HCT116 (cell line): ENCODE measurements around the gene RANBP9. TPM values are rescaled to one million over a fixed set of nuclear protein-coding genes. Genes with fewer than 3 reads are reported as not detected.

Experiments used
- ATAC-seq: fragments of 200-7000 bp; cut with Tn5 transposase; 2 replicates; pipeline ENCODE4 v1.9.1; 2020; ENCODE audit warnings: mild to moderate bottlenecking, moderate library complexity
- BruUV-seq: library from RNA; stranded (reverse); fragments of 400-500 nt; replicated peaks from 2 replicates; lab custom pipeline; 2021; lab: Mats Ljungman, UMichigan
- CTCF ChIA-PET: fragments of 300-600 bp; sonication (Branson Sonifier 250); formaldehyde crosslinking; loops from one replicate; lab custom pipeline; 2021; ENCODE audit warnings: antibody characterized with exemption; lab: Charles Lee
- POLR2A ChIA-PET: fragments of 300-600, 350-600 bp; sonication (Branson Sonifier 250); formaldehyde crosslinking; loops from one replicate; lab custom pipeline; 2021; ENCODE audit warnings: antibody characterized with exemption; lab: Charles Lee
- RAD21 ChIA-PET, 2 experiments: fragments of 300-600 bp; sonication (Branson Sonifier 250); formaldehyde crosslinking; loops; one replicate each; lab custom pipeline; 2023; ENCODE audit warnings: low total read pairs in 2 of 2; ENCODE audit not compliant: uncharacterized antibody in 2 of 2, unreplicated experiment in 2 of 2, low non-redundant PET in 1 of 2; lab: Charles Lee
- DNase-seq: peaks from one replicate; pipeline ENCODE4 v3.0.0-alpha.2; 2010; ENCODE audit warnings: low read depth, low spot score
- H2AFZ ChIP-seq: fragments of 200-600 bp; shearing (Covaris generic), sonication (generic); 2 replicates; pipeline ENCODE4 v1.6.1; 2017; ENCODE audit warnings: low read depth, mixed run types, mixed read lengths, antibody characterized with exemption, low read length; ENCODE audit not compliant: poor library complexity, severe bottlenecking
- H3K27ac ChIP-seq: 2 replicates; pipeline ENCODE4 v1.5.1; 2012; ENCODE audit warnings: low read depth, low read length
- H3K27me3 ChIP-seq: fragments of 200-600 bp; sonication (generic); 2 replicates; pipeline ENCODE4 v1.6.1; 2016; ENCODE audit warnings: mixed run types, low read length, mixed read lengths; ENCODE audit not compliant: insufficient read depth
- H3K36me3 ChIP-seq, 2 experiments: fragments of 200-500 bp in 1 of 2; fragments of 200-600 bp in 1 of 2; sonication (Bioruptor generic) in 1 of 2; sonication (generic) in 1 of 2; 2 replicates each; pipeline versions ENCODE4 v1.5.1 to v1.6.1; 2014 to 2016; ENCODE audit warnings: low read length in 2 of 2, inconsistent platforms in 1 of 2, mixed read lengths in 1 of 2, mixed run types in 1 of 2; ENCODE audit not compliant: insufficient read depth in 2 of 2, control insufficient read depth in 1 of 2
- H3K4me1 ChIP-seq, 2 experiments: fragments of 200-600 bp in 1 of 2; sonication (generic) in 1 of 2; 2 replicates each; pipeline versions ENCODE4 v1.5.1 to v1.6.1; 2012 to 2017; ENCODE audit warnings: low read length in 2 of 2, inconsistent platforms in 1 of 2, mild to moderate bottlenecking in 1 of 2, mixed read lengths in 1 of 2, mixed run types in 1 of 2, moderate library complexity in 1 of 2; ENCODE audit not compliant: insufficient read depth in 2 of 2, control insufficient read depth in 1 of 2
- H3K4me2 ChIP-seq: fragments of 200-600 bp; sonication (generic); 2 replicates; pipeline ENCODE4 v1.6.1; 2017; ENCODE audit warnings: mixed run types, low read length, mixed read lengths
- H3K4me3 ChIP-seq, 2 experiments: fragments of 200-600 bp in 1 of 2; sonication (generic) in 1 of 2; replicated peaks in 1 of 2; 2 replicates each; pipeline ENCODE4 v1.5.1; 2011 to 2016; ENCODE audit warnings: low read length in 2 of 2, control low read depth in 1 of 2, low read depth in 1 of 2, mild to moderate bottlenecking in 1 of 2, mixed read lengths in 1 of 2, mixed run types in 1 of 2
- H3K79me2 ChIP-seq: fragments of 200-600 bp; sonication (generic); 2 replicates; pipeline ENCODE4 v1.6.1; 2017; ENCODE audit warnings: mild to moderate bottlenecking, mixed run types, low read length, moderate library complexity, mixed read lengths; ENCODE audit not compliant: insufficient read depth
- H3K9ac ChIP-seq: fragments of 200-600 bp; sonication (generic); 2 replicates; pipeline ENCODE4 v1.6.1; 2016; ENCODE audit warnings: low read length, mixed read lengths
- H3K9me2 ChIP-seq: fragments of 200-600 bp; sonication (generic), shearing (Covaris generic); 2 replicates; pipeline ENCODE4 v1.6.1; 2017; ENCODE audit warnings: mixed run types, mild to moderate bottlenecking, moderate library complexity; ENCODE audit not compliant: insufficient read depth
- H3K9me3 ChIP-seq, 2 experiments: fragments of 200-500 bp in 1 of 2; fragments of 200-600 bp in 1 of 2; sonication (Bioruptor generic) in 1 of 2; sonication (generic) in 1 of 2; 2 replicates each; pipeline ENCODE4 v1.6.1; 2014 to 2017; ENCODE audit warnings: low read length in 2 of 2, mixed read lengths in 2 of 2, inconsistent platforms in 1 of 2, low read depth in 1 of 2, mild to moderate bottlenecking in 1 of 2, mixed run types in 1 of 2, moderate library complexity in 1 of 2; ENCODE audit not compliant: control insufficient read depth in 1 of 2, insufficient read depth in 1 of 2
- H4K20me1 ChIP-seq: fragments of 200-600 bp; sonication (generic), shearing (Covaris generic); 2 replicates; pipeline ENCODE4 v1.6.1; 2017; ENCODE audit warnings: mixed run types, mild to moderate bottlenecking, moderate library complexity; ENCODE audit not compliant: insufficient read depth
- CTCF ChIP-seq, 3 experiments: fragments of 200-600 bp in 1 of 3; sonication (generic) in 1 of 3; IDR thresholded peaks in 2 of 3; conservative IDR thresholded peaks in 1 of 3; 2 replicates each; pipeline ENCODE4 v1.5.1; 2012 to 2017; ENCODE audit warnings: low read depth in 2 of 3, low read length in 2 of 3, antibody characterized with exemption in 1 of 3, borderline replicate concordance in 1 of 3, control low read depth in 1 of 3, mild to moderate bottlenecking in 1 of 3, mixed read lengths in 1 of 3, mixed run types in 1 of 3, moderate library complexity in 1 of 3; ENCODE audit not compliant: insufficient read depth in 1 of 3
- ELF1 ChIP-seq: IDR thresholded peaks from 2 replicates; pipeline ENCODE4 v1.6.1; 2012; ENCODE audit warnings: low read depth, borderline replicate concordance
- EZH2phosphoT487 ChIP-seq: fragments of 200-600 bp; IDR thresholded peaks from 2 replicates; pipeline ENCODE4 v1.6.1; 2018; ENCODE audit warnings: antibody characterized with exemption, borderline replicate concordance
- JUND ChIP-seq: IDR thresholded peaks from 2 replicates; pipeline ENCODE4 v1.6.1; 2012
- MAX ChIP-seq: IDR thresholded peaks from 2 replicates; pipeline ENCODE4 v1.6.1; 2012
- POLR2A ChIP-seq: IDR thresholded peaks from 2 replicates; pipeline ENCODE4 v1.7.0; 2011; ENCODE audit warnings: borderline replicate concordance; ENCODE audit not compliant: insufficient read depth, insufficient read length; ENCODE audit errors: extremely low read depth
- POLR2AphosphoS5 ChIP-seq: IDR thresholded peaks from 2 replicates; pipeline ENCODE4 v1.6.1; 2011; ENCODE audit warnings: mild to moderate bottlenecking, low read depth, low read length, moderate library complexity
- SRF ChIP-seq: IDR thresholded peaks from 2 replicates; pipeline ENCODE4 v1.6.1; 2012; ENCODE audit warnings: low read depth
- YY1 ChIP-seq: IDR thresholded peaks from 2 replicates; pipeline ENCODE4 v1.6.1; 2011; ENCODE audit warnings: low read length, low read depth, moderate library complexity, mild to moderate bottlenecking; ENCODE audit not compliant: insufficient replicate concordance; ENCODE audit errors: extremely low read depth
- ZFX ChIP-seq: fragments of 450-650 bp; IDR thresholded peaks from 2 replicates; pipeline ENCODE4 v1.6.1; 2017
- ZNF274 ChIP-seq: fragments of 200-500 bp; sonication (Bioruptor generic); IDR thresholded peaks from 2 replicates; pipeline ENCODE4 v1.6.1; 2014; ENCODE audit warnings: mild to moderate bottlenecking, low read depth, low read length, inconsistent platforms
- intact Hi-C: fragments of 100-400 bp; cut with micrococcal nuclease; formaldehyde crosslinking; loops from 2 replicates; pipeline ENCODE4 v1.10.0; 2022
- total RNA-seq: library from RNA; stranded (reverse); gene quantifications from one replicate; pipeline ENCODE4 v1.2.1, GENCODE V29; 2021; ENCODE audit not compliant: unreplicated experiment
- TF ChIP-seq, protein P1 (sequence below): IDR thresholded peaks from 2 replicates; pipeline ENCODE4 v1.6.1; 2011; ENCODE audit warnings: mild to moderate bottlenecking, low read length, moderate library complexity; ENCODE audit not compliant: insufficient replicate concordance; ENCODE audit errors: extremely low read depth
- TF ChIP-seq, protein P2 (sequence below): IDR thresholded peaks from 2 replicates; pipeline ENCODE4 v1.6.1; 2012

RANBP9 gene
- total RNA-seq, 1 experiment from 2014 or later, result 48.0 TPM

DNA sequence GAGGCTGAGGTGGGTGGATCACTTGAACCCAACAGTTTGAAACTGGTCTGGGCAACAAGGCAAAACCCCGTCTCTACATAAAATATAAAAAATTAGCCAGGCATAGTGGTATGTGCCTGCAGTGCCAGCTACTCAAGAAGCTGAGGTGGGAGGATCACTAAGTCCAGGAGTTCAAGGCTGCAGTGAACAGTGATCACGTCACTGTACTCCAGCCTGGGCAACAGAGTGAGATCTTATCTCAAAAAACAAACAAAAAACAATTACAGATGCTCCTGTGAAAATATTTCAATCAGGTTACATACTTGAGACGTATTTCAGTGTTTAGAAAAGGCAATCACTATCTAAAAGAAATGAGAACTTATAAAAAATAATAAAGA, 33.8 kb downstream of the RANBP9 start (continued):
- TF ChIP-seq CTCF (IDR thresholded peaks at IDR 0.05 in 2 of 3, conservative IDR thresholded peaks at IDR 0.05 in 1 of 3; ENCODE audit: borderline replicate concordance in 1 of 3, insufficient read depth in 1 of 3, low read depth in 2 of 3, low read length in 2 of 3), result no peak
- TF ChIP-seq POLR2A, result no peak
- TF ChIP-seq, all 23 proteins: peak for 0

GRCh38 chr6:13676551-13677156, 35.0 kb downstream of the RANBP9 start:
- no peak for ATAC-seq

More at GRCh38 chr6:13676551-13677156, 35.0 kb downstream of the RANBP9 start:
- TF ChIP-seq, protein P1, sequence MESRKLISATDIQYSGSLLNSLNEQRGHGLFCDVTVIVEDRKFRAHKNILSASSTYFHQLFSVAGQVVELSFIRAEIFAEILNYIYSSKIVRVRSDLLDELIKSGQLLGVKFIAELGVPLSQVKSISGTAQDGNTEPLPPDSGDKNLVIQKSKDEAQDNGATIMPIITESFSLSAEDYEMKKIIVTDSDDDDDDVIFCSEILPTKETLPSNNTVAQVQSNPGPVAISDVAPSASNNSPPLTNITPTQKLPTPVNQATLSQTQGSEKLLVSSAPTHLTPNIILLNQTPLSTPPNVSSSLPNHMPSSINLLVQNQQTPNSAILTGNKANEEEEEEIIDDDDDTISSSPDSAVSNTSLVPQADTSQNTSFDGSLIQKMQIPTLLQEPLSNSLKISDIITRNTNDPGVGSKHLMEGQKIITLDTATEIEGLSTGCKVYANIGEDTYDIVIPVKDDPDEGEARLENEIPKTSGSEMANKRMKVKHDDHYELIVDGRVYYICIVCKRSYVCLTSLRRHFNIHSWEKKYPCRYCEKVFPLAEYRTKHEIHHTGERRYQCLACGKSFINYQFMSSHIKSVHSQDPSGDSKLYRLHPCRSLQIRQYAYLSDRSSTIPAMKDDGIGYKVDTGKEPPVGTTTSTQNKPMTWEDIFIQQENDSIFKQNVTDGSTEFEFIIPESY, result no peak
- no peak for TF ChIP-seq POLR2A
- no peak for TF ChIP-seq MAX
- no peak for TF ChIP-seq ZFX
- TF ChIP-seq JUND, result no peak
- TF ChIP-seq POLR2AphosphoS5, result no peak
- TF ChIP-seq ZNF274, result no peak
- TF ChIP-seq SRF, result no peak
- TF ChIP-seq, protein P2, sequence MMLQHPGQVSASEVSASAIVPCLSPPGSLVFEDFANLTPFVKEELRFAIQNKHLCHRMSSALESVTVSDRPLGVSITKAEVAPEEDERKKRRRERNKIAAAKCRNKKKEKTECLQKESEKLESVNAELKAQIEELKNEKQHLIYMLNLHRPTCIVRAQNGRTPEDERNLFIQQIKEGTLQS, result no peak
- no peak for TF ChIP-seq EZH2phosphoT487
- no peak for TF ChIP-seq ELF1
- TF ChIP-seq YY1, result no peak
- TF ChIP-seq, all 23 proteins: peak for 0
- Histone ChIP-seq H3K36me3 (no peaks in the 10 kb centered on the region; a peak in 1 of 4 replicates), H3K27me3 (no peaks in the 10 kb centered on the region), H4K20me1 (peaks cover 5% of the 10 kb centered on the region; the same call in 1 of the 2 replicates), H3K4me3 (no peak overlapping the region), H3K4me1 (no peaks in the 10 kb centered on the region; a peak in 1 of 4 replicates), H3K79me2 (peaks cover 99% of the 10 kb centered on the region), H3K9ac (no peak overlapping the region), H3K4me2 (no peak overlapping the region), H3K9me3 (no peaks in the 10 kb centered on the region), H3K9me2 (no peaks in the 10 kb centered on the region), H3K27ac (no peak overlapping the region), H2AFZ (no peak overlapping the region)
- RAD21 ChIA-PET, result no interaction called here
- BruUV-seq, result no TSS peak
- POLR2A ChIA-PET, result no interaction called here
- no peak for DNase-seq
- intact Hi-C loops, result no loop called here
- CTCF ChIA-PET, result interaction anchor here (0.9 kb wide), 1 partner anchor 52 kb away, joined by 3 read pairs; no protein-coding TSS in a partner anchor
